B cell (primary cell): ENCODE results near the gene PDZD4.

Source experiments
- EZH2 ChIP-seq: IDR thresholded peaks from 2 replicates; pipeline ENCODE4 v1.6.1; 2012; ENCODE audit warnings: borderline replicate concordance, low read depth, mild to moderate bottlenecking, moderate library complexity, low read length; ENCODE audit not compliant: insufficient read depth, poor library complexity, severe bottlenecking
- TF ChIP-seq, protein P1 (sequence below): fragments of 200-600 bp; IDR thresholded peaks from one replicate; pipeline ENCODE4 v1.8.0; 2022; ENCODE audit warnings: antibody characterized with exemption, mild to moderate bottlenecking

DNA sequence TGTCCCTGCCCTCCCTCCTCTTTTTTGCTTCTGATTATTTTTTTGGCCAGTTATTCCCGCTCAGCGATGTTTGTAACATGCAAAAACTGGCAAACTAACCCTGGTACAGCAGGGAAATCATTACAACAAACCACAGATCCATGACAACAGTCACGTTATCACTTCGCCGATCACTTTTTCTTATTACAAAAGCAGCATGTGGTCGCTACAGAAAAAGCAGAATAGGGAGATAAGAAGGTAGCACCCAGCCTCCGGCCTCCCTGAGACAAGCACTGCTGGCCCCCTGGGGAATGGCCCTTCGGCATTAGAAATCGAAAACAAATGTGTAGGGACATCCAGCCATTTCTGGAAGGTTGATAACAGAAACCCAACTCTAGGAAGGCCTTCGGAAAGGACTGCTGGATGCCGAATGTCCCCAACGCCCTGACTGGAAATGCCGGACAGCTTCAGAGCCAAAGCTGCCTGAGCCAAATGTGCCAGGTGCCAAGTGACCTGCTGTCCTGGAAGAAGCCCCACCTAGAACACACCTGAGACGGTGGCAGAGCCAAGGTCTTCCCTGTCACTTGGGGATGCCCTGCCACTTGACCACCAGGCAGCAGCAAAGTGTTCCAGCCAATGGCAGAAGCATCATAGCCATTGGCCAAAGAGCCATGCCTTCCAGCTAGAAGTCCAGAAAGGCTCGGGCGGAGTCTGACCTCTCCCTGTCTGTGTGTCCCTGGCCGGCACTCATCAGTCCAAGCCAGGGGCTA, 39.1 kb downstream of the PDZD4 start:
- no peak for TF ChIP-seq EZH2
- TF ChIP-seq, protein P1, sequence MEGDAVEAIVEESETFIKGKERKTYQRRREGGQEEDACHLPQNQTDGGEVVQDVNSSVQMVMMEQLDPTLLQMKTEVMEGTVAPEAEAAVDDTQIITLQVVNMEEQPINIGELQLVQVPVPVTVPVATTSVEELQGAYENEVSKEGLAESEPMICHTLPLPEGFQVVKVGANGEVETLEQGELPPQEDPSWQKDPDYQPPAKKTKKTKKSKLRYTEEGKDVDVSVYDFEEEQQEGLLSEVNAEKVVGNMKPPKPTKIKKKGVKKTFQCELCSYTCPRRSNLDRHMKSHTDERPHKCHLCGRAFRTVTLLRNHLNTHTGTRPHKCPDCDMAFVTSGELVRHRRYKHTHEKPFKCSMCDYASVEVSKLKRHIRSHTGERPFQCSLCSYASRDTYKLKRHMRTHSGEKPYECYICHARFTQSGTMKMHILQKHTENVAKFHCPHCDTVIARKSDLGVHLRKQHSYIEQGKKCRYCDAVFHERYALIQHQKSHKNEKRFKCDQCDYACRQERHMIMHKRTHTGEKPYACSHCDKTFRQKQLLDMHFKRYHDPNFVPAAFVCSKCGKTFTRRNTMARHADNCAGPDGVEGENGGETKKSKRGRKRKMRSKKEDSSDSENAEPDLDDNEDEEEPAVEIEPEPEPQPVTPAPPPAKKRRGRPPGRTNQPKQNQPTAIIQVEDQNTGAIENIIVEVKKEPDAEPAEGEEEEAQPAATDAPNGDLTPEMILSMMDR = no peak
